Muscle of leg (tissue), 11 donors: ENCODE results near the gene ESRRA. TPM values are rescaled to one million over a fixed set of nuclear protein-coding genes. Genes with fewer than 3 reads are reported as not detected.
"Not testable (repeated sequence)": the region's sequence is repeated elsewhere in the genome, so short reads cannot be mapped to it uniquely, and the experiment has no call there.

Experiments used
- DNase-seq: peaks from one replicate; pipeline ENCODE4 v3.0.0; 2013
- H3K27ac ChIP-seq: one replicate; pipeline ENCODE4 v1.5.1; 2013; ENCODE audit warnings: mild to moderate bottlenecking, low read length, control low read depth
- H3K27me3 ChIP-seq: one replicate; pipeline ENCODE4 v1.6.1; 2013; ENCODE audit warnings: low read length; ENCODE audit not compliant: control insufficient read depth, insufficient read depth
- H3K36me3 ChIP-seq: one replicate; pipeline ENCODE4 v1.6.1; 2013; ENCODE audit warnings: low read length; ENCODE audit not compliant: control insufficient read depth, insufficient read depth
- H3K4me1 ChIP-seq: one replicate; pipeline ENCODE4 v1.6.1; 2013; ENCODE audit warnings: low read length; ENCODE audit not compliant: control insufficient read depth, insufficient read depth
- H3K4me3 ChIP-seq: one replicate; pipeline ENCODE4 v1.5.1; 2013; ENCODE audit warnings: low read length, control low read depth
- H3K9me3 ChIP-seq: replicated peaks from 2 replicates; pipeline ENCODE4 v1.6.1; 2013; ENCODE audit warnings: low read depth, low read length; ENCODE audit not compliant: control insufficient read depth
- WGBS: methylation state at CpG from one replicate; pipeline ENCODE4 v1.1.5; 2013; ENCODE audit warnings: missing lambda C conversion rate; ENCODE audit not compliant: insufficient coverage; 5-methylcytosine and 5-hydroxymethylcytosine counted together
- polyA plus RNA-seq, 8 donors: library from polyadenylated mRNA; unstranded; fragments of 120-200 nt; gene quantifications; one replicate each; pipeline versions ENCODE4 v1.2.1 to v1.2.3, GENCODE V29; 2013; ENCODE audit warnings: inconsistent platforms in 1 of 8, low replicate concordance in 1 of 8; ENCODE audit not compliant: insufficient read length in 8 of 8, insufficient read depth in 1 of 8
- total RNA-seq: library from RNA; stranded (reverse); fragments of 120-200 nt; gene quantifications from one replicate; pipeline ENCODE4 v1.2.4, GENCODE V29; 2013

ESRRA gene
- total and polyA plus RNA-seq, 9 donors, result 26.1 to 35.9 (median 30.1) TPM

DNA sequence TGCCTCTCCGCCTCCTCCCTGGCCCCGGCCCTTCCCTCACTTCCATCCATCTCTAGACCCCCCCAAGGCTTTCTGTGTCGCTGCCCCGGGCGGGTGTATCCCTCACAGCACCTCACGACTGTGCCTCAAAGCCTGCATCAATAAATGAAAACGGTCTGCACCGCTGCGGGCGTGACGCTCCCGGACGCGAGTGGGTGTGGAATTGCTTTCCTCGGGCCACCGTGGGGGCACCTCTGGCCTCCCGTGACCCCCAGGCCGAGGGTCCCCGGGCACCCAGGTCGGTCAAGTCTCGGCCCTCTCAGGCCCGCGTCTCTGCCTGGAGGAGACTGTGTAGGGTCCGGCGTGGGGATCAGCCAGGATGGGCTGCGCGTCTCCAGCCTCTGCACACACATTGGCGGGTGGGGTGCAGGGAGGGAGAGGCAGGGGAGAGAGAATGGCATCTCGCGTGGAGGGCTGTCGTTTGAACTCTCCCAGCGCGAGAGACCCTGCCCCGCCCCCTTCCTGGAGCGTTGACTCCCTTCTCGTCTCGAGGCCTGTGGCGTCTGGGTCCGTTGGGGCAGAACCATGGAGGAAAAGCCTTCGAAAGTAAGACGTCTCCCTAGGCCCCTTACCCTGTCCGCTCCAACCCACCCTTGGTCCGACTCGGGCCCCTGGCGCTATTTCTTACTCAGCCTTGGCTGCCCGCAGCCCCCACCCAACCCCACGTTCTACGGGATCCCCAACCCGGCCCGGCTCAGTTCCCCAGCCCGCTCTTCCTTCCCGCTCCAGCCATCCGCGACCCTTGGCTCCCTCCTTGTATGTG is 5.3 kb upstream of the ESRRA start, which contains the start of gene CATSPERZ:
Gene CATSPERZ (plus strand): TSS at position 512 of the 802 bp plus-strand sequence. CDS start 53 bp downstream, at position 565.
- Histone ChIP-seq H3K9me3 (no peaks in the 10 kb centered on the region), H3K4me3 (no peak within 1 kb of the TSS), H3K4me1 (peaks cover 29% of the 10 kb centered on the region), H3K27ac (no peak within 1 kb of the TSS), H3K27me3 (peaks cover 72% of the 10 kb centered on the region), H3K36me3 (no peaks in the 10 kb centered on the region)
- 3% methylated on average over 50 of the region's 54 CpGs for WGBS
- DNase-seq, result no peak

DNA sequence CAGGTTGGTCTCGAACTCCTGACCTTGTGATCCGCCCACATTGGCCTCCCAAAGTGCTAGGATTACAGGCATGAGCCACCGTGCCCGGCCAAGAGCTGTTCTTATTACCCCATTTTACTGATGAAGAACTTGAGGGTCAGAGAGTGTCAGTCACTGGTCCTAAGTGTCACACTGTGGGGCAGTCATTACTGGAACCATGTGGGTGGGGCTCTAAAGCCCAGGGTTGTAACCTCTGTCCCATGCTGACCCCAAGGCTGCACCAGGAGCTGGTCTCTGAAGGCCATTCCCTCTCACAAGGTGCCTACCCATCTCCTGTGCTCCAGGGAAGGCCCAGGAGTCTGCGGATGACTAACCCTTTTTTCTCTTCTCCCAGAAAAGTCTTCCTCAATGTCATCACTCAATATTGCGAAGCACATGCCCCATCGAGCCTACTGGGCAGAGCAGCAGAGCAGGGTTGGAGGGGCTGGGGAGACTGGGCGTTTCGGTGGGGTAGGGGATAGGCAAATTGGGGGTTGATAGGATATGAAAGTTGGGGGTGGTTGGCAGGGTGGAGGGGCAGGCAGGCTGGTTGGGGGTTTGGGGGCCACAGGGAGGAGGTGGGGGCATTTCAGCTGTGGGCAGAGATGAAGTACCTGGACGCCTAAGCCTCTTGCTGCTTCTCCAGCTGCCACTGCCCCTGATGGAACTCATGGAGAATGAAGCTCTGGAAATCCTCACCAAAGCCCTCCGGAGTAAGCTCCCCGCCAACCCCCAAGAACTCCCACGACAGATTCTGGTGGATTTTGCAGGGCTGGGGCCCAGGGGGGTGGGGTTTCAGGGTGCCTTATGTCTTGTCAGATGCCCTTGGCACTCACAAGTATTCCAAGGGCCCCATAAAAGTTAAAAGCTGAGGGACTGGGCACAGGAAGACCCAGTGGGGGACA is 2.0 kb upstream of the ESRRA start:
- Histone ChIP-seq H3K9me3 (no peaks in the 10 kb centered on the region), H3K36me3 (peaks cover 4% of the 10 kb centered on the region), H3K27ac (no peak overlapping the region), H3K4me1 (peaks cover 40% of the 10 kb centered on the region), H3K27me3 (peaks cover 39% of the 10 kb centered on the region), H3K4me3 (no peak overlapping the region)
- WGBS, result 82% methylated on average over 3 of the region's 13 CpGs
- no peak for DNase-seq

DNA sequence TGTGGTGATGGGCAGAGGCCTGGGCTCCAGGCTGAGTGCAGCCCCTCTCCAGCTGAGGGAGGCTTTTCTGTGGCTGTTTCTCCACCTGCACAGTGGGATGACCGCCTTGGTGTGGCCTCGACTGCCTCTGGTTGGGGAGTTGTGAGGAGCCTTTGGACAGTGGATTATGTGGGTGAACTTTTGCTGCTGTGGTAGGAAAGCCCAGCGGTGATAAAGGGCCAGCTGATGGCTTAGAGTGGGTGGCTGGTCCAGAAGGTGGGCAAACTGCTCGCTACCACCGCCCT is 1.4 kb upstream of the ESRRA start:
- H3K27ac ChIP-seq, result peak overlapping the region; percentile 96
- peaks cover 33% of the 10 kb centered on the region for H3K27me3 ChIP-seq
- WGBS, result 47% methylated on average over 3 of the region's 5 CpGs
- no peaks in the 10 kb centered on the region for H3K9me3 ChIP-seq
- no peak for DNase-seq
- H3K4me3 ChIP-seq, result peak overlapping the region; percentile 57
- peaks cover 39% of the 10 kb centered on the region for H3K4me1 ChIP-seq
- H3K36me3 ChIP-seq, result peaks cover 4% of the 10 kb centered on the region

DNA sequence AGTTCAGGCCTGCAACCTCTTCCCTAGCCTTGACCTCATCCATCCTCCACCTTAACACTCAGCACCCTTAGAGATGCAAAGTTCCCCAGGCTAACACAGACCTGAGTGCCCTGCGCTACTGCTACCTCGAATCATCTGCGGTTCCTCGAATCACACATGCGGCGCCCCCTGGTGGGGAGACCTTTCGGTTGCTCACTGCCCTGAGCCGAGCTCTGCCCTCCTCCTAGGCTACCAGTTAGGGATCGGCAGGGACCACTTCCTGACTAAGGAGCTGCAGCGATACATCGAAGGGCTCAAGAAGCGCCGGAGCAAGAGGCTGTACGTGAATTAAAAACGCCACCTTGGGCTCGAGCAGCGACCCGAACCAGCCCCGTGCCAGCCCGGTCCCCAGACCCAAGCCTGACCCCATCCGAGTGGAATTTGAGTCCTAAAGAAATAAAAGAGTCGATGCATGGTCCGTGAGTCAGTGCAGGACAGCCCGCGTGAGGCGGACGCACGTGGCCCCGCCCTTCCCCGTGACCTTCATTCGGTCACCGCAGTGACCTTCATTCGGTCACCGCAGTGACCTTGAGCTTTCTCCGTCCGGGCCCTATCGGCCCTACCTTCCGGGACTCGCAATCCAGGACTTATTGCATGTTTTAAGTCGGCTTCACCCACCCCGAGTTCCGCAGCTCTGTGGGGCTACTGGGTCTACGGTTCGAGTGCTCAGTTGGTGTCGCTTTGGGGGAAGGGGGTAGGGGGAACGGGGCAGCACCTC is 830 bp upstream of the ESRRA start:
- Histone ChIP-seq H3K27ac (peak overlapping the region; percentile 96), H3K36me3 (peaks cover 4% of the 10 kb centered on the region), H3K27me3 (peaks cover 27% of the 10 kb centered on the region), H3K4me3 (peak overlapping the region; percentile 57), H3K9me3 (no peaks in the 10 kb centered on the region), H3K4me1 (peaks cover 34% of the 10 kb centered on the region)
- peak; percentile 90 for DNase-seq
- WGBS, result under 1% methylated on average over 38 of the region's 46 CpGs

DNA sequence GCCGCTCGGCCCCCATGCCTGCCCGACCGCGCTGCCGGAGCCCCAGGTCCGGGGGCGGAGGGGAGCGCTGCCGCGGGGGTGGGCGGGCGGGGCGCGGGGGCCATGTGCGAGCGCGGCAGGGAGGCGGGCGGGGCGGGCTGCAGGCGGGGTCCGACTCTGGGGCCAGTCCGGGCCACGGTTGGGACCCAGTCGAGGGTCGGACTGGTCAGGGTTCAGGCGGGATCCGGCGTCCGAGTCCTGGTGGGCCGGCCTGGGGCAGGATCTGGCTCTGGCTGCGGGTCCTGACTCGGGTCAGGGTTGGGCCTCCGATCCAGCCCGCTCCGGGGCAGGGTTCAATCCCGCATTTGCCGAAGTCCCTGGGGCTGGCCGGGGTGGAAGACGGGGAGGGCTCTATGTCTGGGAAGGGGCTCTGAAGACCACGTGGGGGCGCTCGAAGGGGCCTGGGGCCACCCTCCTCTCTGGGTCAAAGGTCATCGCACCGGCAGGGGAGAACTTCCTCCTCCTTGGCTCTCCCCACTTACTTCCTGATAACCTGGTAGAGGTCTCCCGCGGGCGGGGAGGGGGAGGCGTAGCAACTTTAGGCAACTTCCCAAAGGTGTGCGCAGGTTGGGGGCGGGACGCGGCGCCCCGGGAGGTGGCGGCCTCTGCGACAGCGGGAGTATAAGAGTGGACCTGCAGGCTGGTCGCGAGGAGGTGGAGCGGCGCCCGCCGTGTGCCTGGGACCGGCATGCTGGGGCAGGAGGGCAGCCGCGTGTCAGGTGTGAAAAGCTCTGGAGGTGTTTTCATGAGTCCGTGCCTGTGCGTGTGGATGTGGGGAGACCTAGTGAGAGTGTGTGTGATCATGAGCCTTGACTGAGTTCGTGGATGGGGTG is 603 bp downstream of the ESRRA start:
- DNase-seq, result peak; percentile 66
- WGBS, result 2% methylated on average over 59 of the region's 71 CpGs

DNA sequence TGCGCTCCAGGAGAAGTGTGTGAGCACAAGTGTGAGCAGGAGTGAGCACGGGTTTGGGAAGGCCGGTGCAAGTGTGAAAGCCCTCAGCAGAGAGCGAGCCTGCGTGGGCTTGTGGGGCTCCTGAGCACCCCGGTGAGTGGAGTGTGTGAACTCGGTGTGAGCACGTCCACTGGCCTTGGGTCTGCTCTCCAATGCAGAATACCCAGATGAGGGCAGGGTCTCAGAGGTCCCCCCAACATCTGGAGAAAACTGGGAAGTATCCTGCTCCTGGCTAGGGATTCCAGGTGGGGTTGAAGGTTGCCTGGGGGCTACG is 1.2 kb downstream of the ESRRA start:
- DNase-seq, result no peak
- Histone ChIP-seq H3K36me3 (peaks cover 4% of the 10 kb centered on the region), H3K4me1 (peaks cover 20% of the 10 kb centered on the region), H3K9me3 (no peaks in the 10 kb centered on the region), H3K4me3 (peak overlapping the region; percentile 55), H3K27ac (no peak overlapping the region), H3K27me3 (peaks cover 7% of the 10 kb centered on the region)
- WGBS, result 24% methylated on average over 8 of the region's 9 CpGs

More for the DNA sequence above, 603 bp downstream of the ESRRA start:
- H3K9me3 ChIP-seq, result no peaks in the 10 kb centered on the region
- H3K27me3 ChIP-seq, result peaks cover 13% of the 10 kb centered on the region
- H3K36me3 ChIP-seq, result peaks cover 4% of the 10 kb centered on the region
- H3K4me1 ChIP-seq, result peaks cover 20% of the 10 kb centered on the region
- H3K4me3 ChIP-seq, result peak overlapping the region; percentile 55
- H3K27ac ChIP-seq, result peak overlapping the region; percentile 53

DNA sequence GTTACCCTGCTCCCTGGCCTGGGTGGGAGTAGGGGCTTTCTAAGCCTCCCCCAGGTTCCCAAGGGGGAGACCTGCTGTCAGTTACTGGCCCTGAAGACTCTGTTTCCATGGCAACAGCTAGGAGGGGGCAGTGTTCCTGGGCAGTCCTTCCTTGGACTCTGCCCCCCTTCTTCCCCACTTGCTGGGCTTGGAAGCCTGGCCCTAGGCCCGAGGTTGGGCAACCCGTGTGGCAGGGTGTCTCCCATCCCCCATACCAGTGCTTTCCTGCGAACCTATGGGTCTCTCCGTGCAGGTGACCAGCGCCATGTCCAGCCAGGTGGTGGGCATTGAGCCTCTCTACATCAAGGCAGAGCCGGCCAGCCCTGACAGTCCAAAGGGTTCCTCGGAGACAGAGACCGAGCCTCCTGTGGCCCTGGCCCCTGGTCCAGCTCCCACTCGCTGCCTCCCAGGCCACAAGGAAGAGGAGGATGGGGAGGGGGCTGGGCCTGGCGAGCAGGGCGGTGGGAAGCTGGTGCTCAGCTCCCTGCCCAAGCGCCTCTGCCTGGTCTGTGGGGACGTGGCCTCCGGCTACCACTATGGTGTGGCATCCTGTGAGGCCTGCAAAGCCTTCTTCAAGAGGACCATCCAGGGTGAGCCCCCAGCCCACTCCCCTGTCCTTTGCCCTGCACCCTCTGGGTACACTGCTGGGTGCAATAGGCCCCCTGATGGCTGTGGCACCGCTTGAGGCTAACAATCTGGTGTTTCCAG is 1.7 kb downstream of the ESRRA start:
- Histone ChIP-seq H3K36me3 (peaks cover 4% of the 10 kb centered on the region), H3K4me3 (no peak overlapping the region), H3K4me1 (peaks cover 20% of the 10 kb centered on the region), H3K27me3 (peaks cover 2% of the 10 kb centered on the region), H3K27ac (no peak overlapping the region), H3K9me3 (no peaks in the 10 kb centered on the region)
- WGBS, result 62% methylated on average over 7 of the region's 15 CpGs
- DNase-seq, result no peak

DNA sequence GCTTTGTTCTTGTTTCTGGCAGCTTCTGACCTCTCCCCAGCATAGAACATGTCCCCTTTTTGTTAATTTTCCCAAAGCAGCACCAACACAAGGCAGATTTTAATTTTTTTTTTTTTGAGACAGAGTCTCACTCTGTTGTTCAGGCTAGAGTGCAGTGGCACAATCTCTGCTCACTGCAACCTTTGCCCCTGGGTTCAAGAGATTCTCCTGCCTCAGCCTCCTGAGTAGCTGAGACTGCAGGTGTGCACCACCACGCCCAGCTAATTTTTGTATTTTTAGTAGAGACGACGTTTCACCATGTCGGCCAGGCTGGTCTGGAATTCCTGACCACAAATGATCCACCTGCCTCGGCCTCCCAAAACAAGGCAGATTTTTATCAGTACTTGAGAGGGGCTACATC is 2.5 kb downstream of the ESRRA start:
- DNase-seq, H3K27ac ChIP-seq: not testable (repeated sequence)

DNA sequence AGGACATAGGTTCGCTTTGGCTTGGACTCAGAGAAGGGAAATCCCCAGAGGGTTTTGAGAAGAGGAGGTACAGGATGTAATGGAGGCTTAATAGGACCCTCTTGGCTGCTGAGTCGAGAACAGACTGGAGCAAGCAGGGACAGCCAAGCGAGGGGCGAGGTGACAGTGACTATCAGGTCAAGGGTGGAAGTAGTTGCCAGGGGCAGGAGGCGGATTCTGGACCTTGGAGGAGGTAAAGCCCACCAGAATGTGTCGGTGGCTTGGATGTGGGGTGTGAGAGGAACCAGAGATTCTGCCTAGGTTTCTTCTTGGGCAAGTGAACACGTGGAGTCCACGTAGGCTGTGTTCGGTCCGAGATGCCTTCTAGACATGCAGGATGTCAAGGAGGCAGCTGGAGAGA is 7.6 kb downstream of the ESRRA start:
- Histone ChIP-seq H3K4me1 (peaks cover 25% of the 10 kb centered on the region), H3K4me3 (no peak overlapping the region), H3K9me3 (no peaks in the 10 kb centered on the region), H3K36me3 (peaks cover 26% of the 10 kb centered on the region), H3K27me3 (no peaks in the 10 kb centered on the region), H3K27ac (no peak overlapping the region)
- WGBS, result 88% methylated on average over 10 of the region's 10 CpGs
- DNase-seq, result no peak

More for the DNA sequence above, 2.5 kb downstream of the ESRRA start:
- not testable (repeated sequence) for H3K9me3 ChIP-seq, H3K4me3 ChIP-seq, H3K27me3 ChIP-seq, H3K36me3 ChIP-seq
- peaks cover 20% of the 10 kb centered on the region for H3K4me1 ChIP-seq
- 83% methylated on average over 5 of the region's 5 CpGs for WGBS
